ENCODE measurements around the gene ATXN2L.
"Not testable (repeated sequence)": the region's sequence is repeated elsewhere in the genome, so short reads cannot be mapped to it uniquely, and the experiment has no call there.

The ATXN2L gene

GRCh38 chr16:28822520-28823290 is at the start of gene ATXN2L:
TSS of gene ATXN2L (plus strand) at chr16:28822999. CDS start at chr16:28823260, 261 bp downstream.
- DNase-seq, result peak; percentile 98

GRCh38 chr16:28781697-28782096 is 41.1 kb upstream of the ATXN2L start:
- not testable (repeated sequence) for DNase-seq

- not testable (repeated sequence) for DNase-seq
Measured at GRCh38 chr16:28782357-28782756, 40.4 kb upstream of the ATXN2L start.

GRCh38 chr16:28802235-28803019 is 20.4 kb upstream of the ATXN2L start:
- not testable (repeated sequence) for DNase-seq

- DNase-seq, result not testable (repeated sequence)
Measured at GRCh38 chr16:28807445-28808120, 15.2 kb upstream of the ATXN2L start.

GRCh38 chr16:28820016-28820415 is 2.8 kb upstream of the ATXN2L start:
- DNase-seq, result peak; percentile 19

GRCh38 chr16:28820546-28820945 is 2.3 kb upstream of the ATXN2L start:
- not testable (repeated sequence) for DNase-seq

GRCh38 chr16:28821874-28822519 is 802 bp upstream of the ATXN2L start:
- DNase-seq, result no peak

- no peak for DNase-seq
Measured at GRCh38 chr16:28823291-28823872, 583 bp downstream of the ATXN2L start.

GRCh38 chr16:28823873-28824716 is 1.3 kb downstream of the ATXN2L start:
- peak; percentile 97 for DNase-seq

- DNase-seq, result no peak
Measured at GRCh38 chr16:28824717-28824973, 1.8 kb downstream of the ATXN2L start.

GRCh38 chr16:28826141-28826540 is 3.3 kb downstream of the ATXN2L start:
- DNase-seq, result no peak

- no peak for DNase-seq
Measured at GRCh38 chr16:28829747-28830146, 6.9 kb downstream of the ATXN2L start.

GRCh38 chr16:28830531-28830930 is 7.7 kb downstream of the ATXN2L start:
- DNase-seq, result no peak

GRCh38 chr16:28834349-28834748 is 11.6 kb downstream of the ATXN2L start:
- no peak for DNase-seq

- DNase-seq, result no peak
Measured at GRCh38 chr16:28834873-28835863, 12.4 kb downstream of the ATXN2L start.

GRCh38 chr16:28835864-28836760 is 13.3 kb downstream of the ATXN2L start:
- no peak for DNase-seq

- no peak for DNase-seq
Measured at GRCh38 chr16:28836761-28837064, 13.9 kb downstream of the ATXN2L start.

GRCh38 chr16:28837672-28838557 is 15.1 kb downstream of the ATXN2L start:
- DNase-seq, result no peak

Measured in inflammatory macrophage treated with lipopolysaccharide for 4 hours (primary cell).